MCF 10A (cell line): ENCODE data around the gene FNTB. TPM values are rescaled to one million over a fixed set of nuclear protein-coding genes. Genes with fewer than 3 reads are reported as not detected.

Experiments used
- BruUV-seq: library from RNA; stranded (reverse); fragments of 400-500 nt; replicated peaks from 2 replicates; lab custom pipeline; 2021; lab: Mats Ljungman, UMichigan
- CTCF ChIA-PET: fragments of 300-600 bp; sonication (Branson Sonifier 250); formaldehyde crosslinking; extraction: SDS; loops from one replicate; lab custom pipeline; 2021; ENCODE audit warnings: antibody characterized with exemption, inconsistent platforms; lab: Yijun Ruan, JAX
- POLR2A ChIA-PET: fragments of 300-600, 350-650 bp; sonication (Branson Sonifier 250); formaldehyde crosslinking; extraction: SDS; loops from one replicate; lab custom pipeline; 2020; ENCODE audit warnings: antibody characterized with exemption, inconsistent platforms; lab: Yijun Ruan, JAX
- DNase-seq: peaks from one replicate; pipeline ENCODE4 v3.0.0-alpha.2; 2018; ENCODE audit not compliant: unreplicated experiment
- H3K27ac Mint-ChIP-seq: one replicate; pipeline ENCODE4 v1.8.0; 2022; ENCODE audit warnings: mild to moderate bottlenecking, low read depth, mixed read lengths; ENCODE audit not compliant: unreplicated experiment
- H3K27me3 Mint-ChIP-seq: one replicate; pipeline ENCODE4 v1.8.0; 2022; ENCODE audit warnings: mixed read lengths; ENCODE audit not compliant: insufficient read depth, unreplicated experiment
- H3K36me3 Mint-ChIP-seq: one replicate; pipeline ENCODE4 v1.8.0; 2022; ENCODE audit warnings: mild to moderate bottlenecking, moderate library complexity, mixed read lengths; ENCODE audit not compliant: insufficient read depth, unreplicated experiment
- H3K4me1 Mint-ChIP-seq: one replicate; pipeline ENCODE4 v1.8.0; 2022; ENCODE audit warnings: mixed read lengths; ENCODE audit not compliant: insufficient read depth, unreplicated experiment
- H3K4me3 Mint-ChIP-seq: one replicate; pipeline ENCODE4 v1.8.0; 2022; ENCODE audit warnings: mild to moderate bottlenecking, moderate library complexity, mixed read lengths; ENCODE audit not compliant: unreplicated experiment
- H3K9me3 Mint-ChIP-seq: one replicate; pipeline ENCODE4 v1.8.0; 2022; ENCODE audit warnings: mixed read lengths; ENCODE audit not compliant: unreplicated experiment
- CTCF ChIP-seq: fragments of 200-600 bp; IDR thresholded peaks from one replicate; pipeline ENCODE4 v1.8.0; 2022; ENCODE audit warnings: antibody characterized with exemption, mild to moderate bottlenecking; ENCODE audit not compliant: unreplicated experiment
- intact Hi-C: fragments of 100-400 bp; cut with micrococcal nuclease; formaldehyde crosslinking; loops from 2 replicates; pipeline ENCODE4 v1.14.1; 2022
- total RNA-seq: library from RNA; stranded (reverse); gene quantifications from 2 replicates; pipeline ENCODE4 v1.2.3, GENCODE V29; 2022

The FNTB gene
- total RNA-seq, 1 experiment from 2014 or later = 12.2 TPM

- BruUV-seq = no TSS peak
- Mint-ChIP-seq H3K9me3 (no peaks in the 10 kb centered on the region), H3K4me3 (no peak overlapping the region), H3K36me3 (no peaks in the 10 kb centered on the region), H3K27ac (no peak overlapping the region), H3K4me1 (no peaks in the 10 kb centered on the region), H3K27me3 (no peaks in the 10 kb centered on the region)
- ChIA-PET POLR2A (interaction anchor here (0.6 kb wide), 2 partner anchors 47 to 91 kb away, joined by 3 read pairs; no protein-coding TSS in a partner anchor), CTCF (interaction anchor here (0.6 to 0.7 kb wide), 2 partner anchors 44 to 1474 kb away, joined by 3 to 5 read pairs; no protein-coding TSS in a partner anchor)
- no peak for TF ChIP-seq CTCF
- intact Hi-C loops = no loop called here
- DNase-seq = no peak
Measured at GRCh38 chr14:64968167-64968566, 18.5 kb upstream of the FNTB start.

- Mint-ChIP-seq H3K27me3 (no peaks in the 10 kb centered on the region), H3K36me3 (no peaks in the 10 kb centered on the region), H3K4me1 (no peaks in the 10 kb centered on the region), H3K9me3 (no peaks in the 10 kb centered on the region), H3K27ac (no peak overlapping the region), H3K4me3 (no peak overlapping the region)
- no TSS peak for BruUV-seq
- intact Hi-C loops = no loop called here
- DNase-seq = no peak
- CTCF ChIA-PET = interaction anchor here (0.5 to 0.7 kb wide), 3 partner anchors 10 to 1473 kb away, joined by 3 to 5 read pairs (median 3); no protein-coding TSS in a partner anchor
- POLR2A ChIA-PET = interaction anchor here (0.6 kb wide), 2 partner anchors 46 to 91 kb away, joined by 3 read pairs; no protein-coding TSS in a partner anchor
- no peak for TF ChIP-seq CTCF
Measured at GRCh38 chr14:64968651-64969050, 18.0 kb upstream of the FNTB start.

GRCh38 chr14:64970041-64970440 lies 16.7 kb upstream of the FNTB start:
- no peaks in the 10 kb centered on the region for H3K27me3 Mint-ChIP-seq
- H3K9me3 Mint-ChIP-seq = no peaks in the 10 kb centered on the region
- CTCF ChIA-PET = interaction anchor here (0.7 to 1.8 kb wide), 3 partner anchors 12 to 1778 kb away, joined by 3 to 7 read pairs (median 5); no protein-coding TSS in a partner anchor
- TF ChIP-seq CTCF = no peak
- no peaks in the 10 kb centered on the region for H3K36me3 Mint-ChIP-seq
- no peaks in the 10 kb centered on the region for H3K4me1 Mint-ChIP-seq
- no TSS peak for BruUV-seq
- DNase-seq = no peak
- no peak overlapping the region for H3K4me3 Mint-ChIP-seq
- no peak overlapping the region for H3K27ac Mint-ChIP-seq
- intact Hi-C loops = no loop called here
- POLR2A ChIA-PET = interaction anchor here (1.0 to 1.6 kb wide), 3 partner anchors 13 to 133 kb away, joined by 3 to 5 read pairs (median 4); partner anchors contain the start of gene MAX

- Mint-ChIP-seq H3K36me3 (no peaks in the 10 kb centered on the region), H3K27me3 (no peaks in the 10 kb centered on the region), H3K4me3 (peak overlapping the region; percentile 56), H3K4me1 (no peaks in the 10 kb centered on the region), H3K9me3 (no peaks in the 10 kb centered on the region), H3K27ac (no peak overlapping the region)
- no peak for TF ChIP-seq CTCF
- POLR2A ChIA-PET = interaction anchor here (0.6 to 1.6 kb wide), 6 partner anchors 14 to 470 kb away, joined by 3 to 5 read pairs (median 4); partner anchors contain the start of gene MAX
- intact Hi-C loops = no loop called here
- BruUV-seq = no TSS peak
- DNase-seq = no peak
- CTCF ChIA-PET = interaction anchor here (0.6 to 1.8 kb wide), 7 partner anchors 10 to 1777 kb away, joined by 3 to 7 read pairs (median 4); no protein-coding TSS in a partner anchor
Measured at GRCh38 chr14:64970776-64971477, 15.8 kb upstream of the FNTB start.
